Epithelial cell of esophagus (primary cell): ENCODE data around the gene TMPRSS6.

Experiments
- DNase-seq: peaks from one replicate; pipeline ENCODE4 v3.0.0; 2010; ENCODE audit warnings: low read depth
- H3K4me3 ChIP-seq: 2 replicates; pipeline ENCODE4 v1.5.1; 2011; ENCODE audit warnings: mild to moderate bottlenecking, low read length, control low read depth
- CTCF ChIP-seq: IDR thresholded peaks from 2 replicates; pipeline ENCODE4 v1.5.1; 2011; ENCODE audit warnings: low read depth, mild to moderate bottlenecking, low read length, control low read depth, inconsistent platforms; ENCODE audit not compliant: insufficient read depth; ENCODE audit errors: missing control alignments

TMPRSS6 gene

GRCh38 chr22:37105990-37106389 is 3.5 kb downstream of the TMPRSS6 start:
- DNase-seq: no peak
- H3K4me3 ChIP-seq: no peak overlapping the region
- TF ChIP-seq CTCF: no peak

GRCh38 chr22:37105154-37105553 is 4.4 kb downstream of the TMPRSS6 start:
- TF ChIP-seq CTCF: no peak
- no peak overlapping the region for H3K4me3 ChIP-seq
- DNase-seq: no peak

GRCh38 chr22:37103656-37104452 is 5.7 kb downstream of the TMPRSS6 start:
- TF ChIP-seq CTCF: no peak
- no peak overlapping the region for H3K4me3 ChIP-seq
- DNase-seq: no peak

GRCh38 chr22:37103151-37103550 is 6.4 kb downstream of the TMPRSS6 start:
- no peak for DNase-seq
- TF ChIP-seq CTCF: no peak
- no peak overlapping the region for H3K4me3 ChIP-seq

GRCh38 chr22:37101311-37102066 is 8.0 kb downstream of the TMPRSS6 start:
- TF ChIP-seq CTCF: no peak
- no peak for DNase-seq
- no peak overlapping the region for H3K4me3 ChIP-seq

- no peak for TF ChIP-seq CTCF
- no peak for DNase-seq
- H3K4me3 ChIP-seq: no peak overlapping the region
These were observed 8.9 kb downstream of the TMPRSS6 start for GRCh38 chr22:37100589-37101127.
